Activated B cell treated with CpG ODN at 0.5 μM for 24 hours (primary cell): ENCODE measurements around the gene NRIP1. TPM values are rescaled to one million over a fixed set of nuclear protein-coding genes. Genes with fewer than 3 reads are reported as not detected.
A peak's percentile ranks its signal among the peaks of the same experiment; 100 is the strongest.

ENCODE experiments used
- ATAC-seq: fragments of 200-7000 bp; cut with Tn5 transposase; one replicate; pipeline ENCODE4 v1.10.0; 2021; ENCODE audit warnings: low read depth, mild to moderate bottlenecking, moderate library complexity
- CTCF ChIA-PET: fragments of 350-600 bp; sonication (Branson Sonifier 250); formaldehyde crosslinking; loops from one replicate; lab custom pipeline; 2021; ENCODE audit warnings: antibody characterized with exemption; lab: Charles Lee
- POLR2A ChIA-PET: fragments of 350-600 bp; sonication (Branson Sonifier 250); formaldehyde crosslinking; loops from one replicate; lab custom pipeline; 2021; ENCODE audit warnings: antibody characterized with exemption; lab: Charles Lee
- DNase-seq: peaks from one replicate; pipeline ENCODE4 v3.0.0; 2022
- H3K27ac Mint-ChIP-seq: one replicate; pipeline ENCODE4 v1.8.0; 2020; ENCODE audit warnings: mixed read lengths
- H3K27me3 Mint-ChIP-seq: one replicate; pipeline ENCODE4 v1.8.0; 2021; ENCODE audit warnings: mixed read lengths
- H3K36me3 Mint-ChIP-seq: one replicate; pipeline ENCODE4 v1.8.0; 2021; ENCODE audit warnings: low read depth, mixed read lengths
- H3K4me1 Mint-ChIP-seq: one replicate; pipeline ENCODE4 v1.8.0; 2021; ENCODE audit warnings: mixed read lengths
- H3K4me3 Mint-ChIP-seq: one replicate; pipeline ENCODE4 v1.8.0; 2020; ENCODE audit warnings: mild to moderate bottlenecking, mixed read lengths
- H3K9me3 Mint-ChIP-seq: one replicate; pipeline ENCODE4 v1.8.0; 2020; ENCODE audit warnings: mixed read lengths
- CTCF ChIP-seq: fragments of 200-600 bp; IDR thresholded peaks from one replicate; pipeline ENCODE4 v1.8.0; 2022; ENCODE audit warnings: antibody characterized with exemption, mild to moderate bottlenecking
- intact Hi-C: fragments of 100-400 bp; cut with micrococcal nuclease; formaldehyde crosslinking; loops from one replicate; pipeline ENCODE4 v1.15.1; 2024
- total RNA-seq: library from RNA; stranded (reverse); gene quantifications from 2 replicates; pipeline ENCODE4 v1.2.3, GENCODE V29; 2022

NRIP1 gene
- total RNA-seq, 1 donor from 2014 or later, result 26.6 TPM

GRCh38 chr21:15050568-15051377 lies 14.0 kb downstream of the NRIP1 start:
- intact Hi-C loops, result no loop called here
- Mint-ChIP-seq H3K4me1 (peaks cover 78% of the 10 kb centered on the region), H3K27ac (no peak overlapping the region), H3K27me3 (no peaks in the 10 kb centered on the region), H3K4me3 (peak overlapping the region; percentile 25), H3K36me3 (peaks cover 3% of the 10 kb centered on the region), H3K9me3 (no peaks in the 10 kb centered on the region)
- ChIA-PET POLR2A (interaction anchor here (1.1 to 1.4 kb wide), 3 partner anchors 14 to 82 kb away, joined by 4 to 9 read pairs (median 5); partner anchors contain the start of gene NRIP1), CTCF (no interaction called here)
- TF ChIP-seq CTCF, result no peak
- ATAC-seq (no peak), DNase-seq (no peak)

GRCh38 chr21:15045017-15045416 lies 19.8 kb downstream of the NRIP1 start:
- DNase-seq (no peak), ATAC-seq (no peak)
- CTCF ChIA-PET, result no interaction called here
- intact Hi-C loops, result loop anchor here (2.0 kb wide), 1 partner anchor 18 kb away; no protein-coding TSS in a partner anchor
- peaks cover 5% of the 10 kb centered on the region for H3K9me3 Mint-ChIP-seq
- no peak overlapping the region for H3K27ac Mint-ChIP-seq
- POLR2A ChIA-PET, result interaction anchor here (0.6 kb wide), 1 partner anchor 20 kb away, joined by 3 read pairs; the partner anchor contains the start of gene NRIP1
- H3K4me1 Mint-ChIP-seq, result peaks cover 52% of the 10 kb centered on the region
- no peaks in the 10 kb centered on the region for H3K27me3 Mint-ChIP-seq
- TF ChIP-seq CTCF, result no peak
- H3K4me3 Mint-ChIP-seq, result no peak overlapping the region
- peaks cover 25% of the 10 kb centered on the region for H3K36me3 Mint-ChIP-seq

GRCh38 chr21:15042531-15042930 lies 22.3 kb downstream of the NRIP1 start:
- peaks cover 5% of the 10 kb centered on the region for H3K9me3 Mint-ChIP-seq
- intact Hi-C loops, result no loop called here
- no peak overlapping the region for H3K27ac Mint-ChIP-seq
- TF ChIP-seq CTCF, result no peak
- no peaks in the 10 kb centered on the region for H3K27me3 Mint-ChIP-seq
- peaks cover 40% of the 10 kb centered on the region for H3K4me1 Mint-ChIP-seq
- no peak for ATAC-seq
- no peak for DNase-seq
- POLR2A ChIA-PET, result interaction anchor here (1.8 kb wide), 1 partner anchor 22 kb away, joined by 4 read pairs; the partner anchor contains the start of gene NRIP1
- H3K36me3 Mint-ChIP-seq, result peaks cover 34% of the 10 kb centered on the region
- no peak overlapping the region for H3K4me3 Mint-ChIP-seq
- CTCF ChIA-PET, result no interaction called here

- ATAC-seq, result no peak
- Mint-ChIP-seq H3K27me3 (no peaks in the 10 kb centered on the region), H3K27ac (no peak overlapping the region), H3K4me1 (peaks cover 35% of the 10 kb centered on the region), H3K4me3 (no peak overlapping the region), H3K36me3 (peaks cover 34% of the 10 kb centered on the region), H3K9me3 (peaks cover 5% of the 10 kb centered on the region)
- DNase-seq, result no peak
- POLR2A ChIA-PET, result no interaction called here
- no peak for TF ChIP-seq CTCF
- CTCF ChIA-PET, result no interaction called here
- intact Hi-C loops, result no loop called here
Observed at GRCh38 chr21:15039607-15040299, 25.0 kb downstream of the NRIP1 start.

GRCh38 chr21:15037900-15038293 lies 26.9 kb downstream of the NRIP1 start:
- peaks cover 3% of the 10 kb centered on the region for H3K9me3 Mint-ChIP-seq
- DNase-seq (no peak), ATAC-seq (no peak)
- peaks cover 25% of the 10 kb centered on the region for H3K36me3 Mint-ChIP-seq
- peaks cover 32% of the 10 kb centered on the region for H3K4me1 Mint-ChIP-seq
- ChIA-PET POLR2A (no interaction called here), CTCF (no interaction called here)
- no peak overlapping the region for H3K27ac Mint-ChIP-seq
- no peak for TF ChIP-seq CTCF
- intact Hi-C loops, result no loop called here
- no peaks in the 10 kb centered on the region for H3K27me3 Mint-ChIP-seq
- no peak overlapping the region for H3K4me3 Mint-ChIP-seq
